Testis (tissue), 3 donors: ENCODE data around the gene SNX19. TPM values are rescaled to one million over a fixed set of nuclear protein-coding genes. Genes with fewer than 3 reads are reported as not detected.

Experiments used
- DNase-seq: peaks from one replicate; pipeline ENCODE4 v3.0.0-alpha.2; 2019
- H3K27ac ChIP-seq, 2 donors: fragments of 200-600 bp; sonication (generic); one replicate each; pipeline ENCODE4 v1.5.1; 2019
- H3K27me3 ChIP-seq: fragments of 200-600 bp; sonication (generic); one replicate; pipeline ENCODE4 v1.5.1; 2019
- H3K36me3 ChIP-seq: fragments of 200-600 bp; sonication (generic); one replicate; pipeline ENCODE4 v1.5.1; 2017; ENCODE audit warnings: low read depth; ENCODE audit errors: missing control alignments
- H3K4me1 ChIP-seq: fragments of 200-600 bp; sonication (generic); one replicate; pipeline ENCODE4 v1.5.1; 2019
- H3K4me3 ChIP-seq, 2 donors: fragments of 200-600 bp; sonication (generic); one replicate each; pipeline ENCODE4 v1.5.1; 2017 to 2019
- H3K9me3 ChIP-seq: fragments of 200-600 bp; sonication (generic); one replicate; pipeline ENCODE4 v1.5.1; 2017
- CTCF ChIP-seq, 3 experiments: fragments of 450-650 bp in 2 of 3; fragments of 200-600 bp in 1 of 3; sonication (generic) in 1 of 3; IDR thresholded peaks; one replicate each; pipeline ENCODE4 v1.5.1; 2016 to 2019; ENCODE audit warnings: antibody characterized with exemption in 3 of 3, mild to moderate bottlenecking in 2 of 3, moderate library complexity in 1 of 3
- POLR2A ChIP-seq: fragments of 450-650 bp; IDR thresholded peaks from one replicate; pipeline ENCODE4 v1.6.1; 2017; ENCODE audit warnings: antibody characterized with exemption, mild to moderate bottlenecking, moderate library complexity
- WGBS, 2 donors: methylation state at CpG; one replicate each; pipeline ENCODE4 v1.1.5; 2018; 5-methylcytosine and 5-hydroxymethylcytosine counted together
- intact Hi-C: fragments of 100-400 bp; cut with DNase I; formaldehyde crosslinking; loops from one replicate; pipeline ENCODE4 v1.15.1; 2023; ENCODE audit warnings: low total_unique reads
- polyA plus RNA-seq: library from polyadenylated mRNA; stranded (reverse); fragments of 350-450 nt; fragmentation: Illumina TruSeq; extraction: RNeasy Lipid Tissue Mini Kit (QIAGEN cat#74804); gene quantifications from one replicate; pipeline ENCODE4 v1.2.3, GENCODE V29; 2014; ENCODE audit warnings: low read depth, low replicate concordance; ENCODE audit not compliant: insufficient read depth
- total RNA-seq, 2 donors: library from RNA; depleted of rRNA; stranded (reverse); fragments of >200 nt; gene quantifications; one replicate each; pipeline ENCODE4 v1.2.3, GENCODE V29; 2016

Gene SNX19
- total and polyA plus RNA-seq, 3 donors from 2014 or later, result 131 to 153 (median 144) TPM

GRCh38 chr11:130892861-130893260 lies 23.4 kb downstream of the SNX19 start:
- H3K27me3 ChIP-seq, result no peaks in the 10 kb centered on the region
- no peaks in the 10 kb centered on the region for H3K9me3 ChIP-seq
- H3K27ac ChIP-seq, result no peak overlapping the region
- no peak overlapping the region for H3K4me3 ChIP-seq
- 40 to 65% methylated on average over 4 of the region's 4 CpGs for WGBS, 2 donors
- TF ChIP-seq CTCF (IDR thresholded peaks at IDR 0.05), result no peak
- TF ChIP-seq POLR2A, result no peak
- H3K36me3 ChIP-seq, result no peaks in the 10 kb centered on the region
- peaks cover 15% of the 10 kb centered on the region for H3K4me1 ChIP-seq
- intact Hi-C loops, result no loop called here
- DNase-seq, result no peak

DNA sequence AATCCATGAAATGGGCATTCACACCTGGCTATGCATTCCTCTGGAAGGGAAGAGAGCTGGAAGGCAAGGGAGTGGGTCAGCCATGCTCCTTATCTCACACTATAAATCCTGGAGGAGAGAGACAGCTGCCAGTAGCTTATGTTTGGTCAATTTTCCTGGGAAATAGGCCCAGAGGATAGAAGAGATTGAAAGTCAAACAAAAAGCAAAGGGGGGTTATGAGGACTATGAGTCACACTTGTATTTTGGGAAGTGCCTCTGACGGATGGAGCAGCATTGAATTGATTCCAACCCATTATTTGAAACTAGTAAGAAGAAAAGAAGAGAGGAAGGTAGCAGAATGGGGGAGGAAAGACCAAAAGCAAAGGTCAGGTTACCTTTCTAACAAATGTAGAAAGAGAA lies 25.0 kb downstream of the SNX19 start:
- Histone ChIP-seq H3K27me3 (no peaks in the 10 kb centered on the region), H3K36me3 (no peaks in the 10 kb centered on the region), H3K4me1 (peaks cover 6% of the 10 kb centered on the region), H3K27ac (no peak overlapping the region), H3K9me3 (no peaks in the 10 kb centered on the region), H3K4me3 (no peak overlapping the region)
- intact Hi-C loops, result no loop called here
- no peak for TF ChIP-seq CTCF (IDR thresholded peaks at IDR 0.05)
- no peak for TF ChIP-seq POLR2A
- 48 to 71% methylated on average over 1 of the region's 1 CpG for WGBS, 2 donors
- no peak for DNase-seq

DNA sequence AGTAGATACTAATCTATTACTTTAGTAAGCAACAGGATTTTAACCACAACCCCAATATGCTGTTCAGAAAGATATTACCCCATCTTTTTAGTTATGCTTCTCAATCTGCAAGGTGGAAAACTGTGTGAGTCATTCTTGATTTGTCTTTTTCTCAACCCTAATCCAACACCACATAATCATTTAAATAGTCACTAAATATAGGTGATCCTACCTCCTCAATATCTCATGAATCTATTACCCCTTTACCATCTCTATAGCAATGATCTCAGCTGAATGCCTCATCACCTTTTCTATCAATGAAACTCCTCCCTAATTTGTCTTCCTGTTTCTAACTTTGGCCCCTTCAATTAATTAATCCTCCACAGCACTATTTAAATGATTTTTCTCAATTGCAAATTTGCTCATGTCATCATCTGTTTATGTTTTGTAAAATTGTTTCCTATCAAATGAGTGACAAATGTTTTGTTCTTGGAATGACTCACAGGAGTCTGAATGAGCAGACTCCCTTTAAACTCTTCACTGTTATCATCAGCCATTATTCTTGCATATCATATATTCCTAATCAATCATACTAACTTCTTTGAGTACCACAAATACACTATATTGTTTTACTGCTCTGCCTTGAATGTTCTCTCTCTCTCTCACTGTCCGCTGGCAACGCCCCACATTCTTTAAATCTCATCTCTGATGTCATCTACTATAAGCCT lies 26.1 kb downstream of the SNX19 start:
- no peak for TF ChIP-seq POLR2A
- no peak for TF ChIP-seq CTCF (IDR thresholded peaks at IDR 0.05)
- Histone ChIP-seq H3K36me3 (no peaks in the 10 kb centered on the region), H3K4me3 (no peak overlapping the region), H3K9me3 (no peaks in the 10 kb centered on the region), H3K4me1 (peaks cover 6% of the 10 kb centered on the region), H3K27ac (no peak overlapping the region), H3K27me3 (no peaks in the 10 kb centered on the region)
- DNase-seq, result no peak
- intact Hi-C loops, result no loop called here
- 88 to 90% methylated on average over 1 to 2 of the region's 2 CpGs for WGBS, 2 donors

GRCh38 chr11:130888790-130889189 lies 27.5 kb downstream of the SNX19 start:
- H3K27me3 ChIP-seq, result no peaks in the 10 kb centered on the region
- no peak for DNase-seq
- H3K4me3 ChIP-seq, result no peak overlapping the region
- TF ChIP-seq POLR2A (no peak), CTCF (IDR thresholded peaks at IDR 0.05) (no peak)
- no peak overlapping the region for H3K27ac ChIP-seq
- no peaks in the 10 kb centered on the region for H3K9me3 ChIP-seq
- intact Hi-C loops, result no loop called here
- WGBS, 2 donors, result 89% methylated on average over 3 of the region's 3 CpGs
- no peaks in the 10 kb centered on the region for H3K36me3 ChIP-seq
- H3K4me1 ChIP-seq, result peaks cover under 1% of the 10 kb centered on the region

DNA sequence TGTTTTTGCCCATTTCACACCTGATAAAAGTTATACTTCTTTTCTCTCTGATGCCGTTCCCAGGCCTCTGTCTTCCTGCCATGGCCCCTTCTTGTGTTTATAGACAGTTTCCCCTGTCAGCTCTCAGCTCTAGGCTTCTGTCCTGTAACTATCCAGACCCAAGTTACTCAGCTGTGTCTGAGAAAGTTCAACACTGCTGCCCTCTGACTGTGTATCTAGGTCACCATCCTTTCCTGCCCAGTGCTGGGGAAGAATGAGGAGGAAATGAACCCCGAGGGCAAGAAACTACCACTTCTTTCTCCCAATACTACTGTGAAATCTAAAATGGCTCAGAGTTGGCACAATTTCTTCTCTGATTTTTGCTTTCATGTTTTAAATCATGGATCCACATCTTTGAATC lies 29.6 kb downstream of the SNX19 start:
- H3K4me3 ChIP-seq, result no peak overlapping the region
- H3K36me3 ChIP-seq, result no peaks in the 10 kb centered on the region
- no peaks in the 10 kb centered on the region for H3K27me3 ChIP-seq
- TF ChIP-seq POLR2A (no peak), CTCF (IDR thresholded peaks at IDR 0.05) (no peak)
- no peaks in the 10 kb centered on the region for H3K9me3 ChIP-seq
- H3K4me1 ChIP-seq, result no peaks in the 10 kb centered on the region
- intact Hi-C loops, result no loop called here
- no peak for DNase-seq
- H3K27ac ChIP-seq, result no peak overlapping the region
- 75% methylated on average over 2 of the region's 2 CpGs for WGBS, 2 donors
